GM23338 (cell line): ENCODE results near the gene ELMOD3. TPM values are rescaled to one million over a fixed set of nuclear protein-coding genes. Genes with fewer than 3 reads are reported as not detected.
A peak's percentile ranks its signal among the peaks of the same experiment; 100 is the strongest.

ENCODE experiments used
- ATAC-seq: fragments of 200-7000 bp; cut with Tn5 transposase; 3 replicates; pipeline ENCODE4 v1.9.1; 2020
- DNase-seq: peaks from one replicate; pipeline ENCODE4 v3.0.0-alpha.2; 2015; ENCODE audit warnings: low spot score
- H2AFZ ChIP-seq: fragments of 200-600 bp; sonication (generic); 2 replicates; pipeline ENCODE4 v1.8.0; 2016; ENCODE audit warnings: antibody characterized with exemption, mild to moderate bottlenecking, moderate library complexity
- H3F3A ChIP-seq: fragments of 200-600 bp; sonication (generic); replicated peaks from 2 replicates; pipeline ENCODE4 v1.8.0; 2017; ENCODE audit warnings: antibody characterized with exemption, mixed run types, low read depth
- H3K27ac ChIP-seq: fragments of 200-600 bp; sonication (generic); 2 replicates; pipeline ENCODE4 v1.6.1; 2016; ENCODE audit warnings: low read depth
- H3K27me3 ChIP-seq: fragments of 200-600 bp; sonication (generic); 2 replicates; pipeline ENCODE4 v1.8.0; 2016; ENCODE audit warnings: mild to moderate bottlenecking, mixed run types, moderate library complexity; ENCODE audit not compliant: insufficient read depth
- H3K36me3 ChIP-seq: fragments of 200-600 bp; sonication (generic); 2 replicates; pipeline ENCODE4 v1.8.0; 2016; ENCODE audit warnings: mild to moderate bottlenecking; ENCODE audit not compliant: insufficient read depth
- H3K4me1 ChIP-seq: fragments of 200-600 bp; sonication (generic); 2 replicates; pipeline ENCODE4 v1.8.0; 2016; ENCODE audit warnings: mild to moderate bottlenecking, moderate library complexity; ENCODE audit not compliant: insufficient read depth
- H3K4me2 ChIP-seq: fragments of 200-600 bp; sonication (generic); 2 replicates; pipeline ENCODE4 v1.7.1; 2017; ENCODE audit warnings: mixed run types
- H3K4me3 ChIP-seq: fragments of 200-600 bp; sonication (generic); 2 replicates; pipeline ENCODE4 v1.6.1; 2016; ENCODE audit warnings: mixed run types
- H3K79me2 ChIP-seq: fragments of 200-600 bp; sonication (generic); replicated peaks from 2 replicates; pipeline ENCODE4 v1.8.0; 2017; ENCODE audit warnings: mild to moderate bottlenecking; ENCODE audit not compliant: insufficient read depth
- H3K9me2 ChIP-seq: fragments of 200-600 bp; sonication (generic); 2 replicates; pipeline ENCODE4 v1.8.0; 2017; ENCODE audit not compliant: insufficient read depth
- H4K20me1 ChIP-seq: fragments of 200-600 bp; sonication (generic); replicated peaks from 2 replicates; pipeline ENCODE4 v1.8.0; 2017; ENCODE audit warnings: mild to moderate bottlenecking; ENCODE audit not compliant: insufficient read depth
- H3K27ac Mint-ChIP-seq: 2 replicates; pipeline ENCODE4 v1.8.0; 2020; ENCODE audit warnings: inconsistent platforms, mild to moderate bottlenecking, moderate library complexity, mixed read lengths
- H3K27me3 Mint-ChIP-seq: 3 replicates; pipeline ENCODE4 v1.8.0; 2022; ENCODE audit warnings: low read depth, mild to moderate bottlenecking, moderate library complexity, mixed read lengths, inconsistent platforms; ENCODE audit not compliant: insufficient read depth, poor library complexity
- H3K36me3 Mint-ChIP-seq: 3 replicates; pipeline ENCODE4 v1.8.0; 2021; ENCODE audit warnings: low read depth, mild to moderate bottlenecking, inconsistent platforms, moderate library complexity, mixed read lengths
- H3K4me1 Mint-ChIP-seq: 3 replicates; pipeline ENCODE4 v1.8.0; 2020; ENCODE audit warnings: mild to moderate bottlenecking, inconsistent platforms, mixed read lengths
- H3K4me3 Mint-ChIP-seq: 3 replicates; pipeline ENCODE4 v1.8.0; 2021; ENCODE audit warnings: moderate library complexity, mild to moderate bottlenecking, inconsistent platforms, mixed read lengths
- H3K9me3 Mint-ChIP-seq: 3 replicates; pipeline ENCODE4 v1.8.0; 2020; ENCODE audit warnings: moderate library complexity, mild to moderate bottlenecking, inconsistent platforms, mixed read lengths
- CREB1 ChIP-seq: fragments of 250-450 bp; sonication (Bioruptor Pico); IDR thresholded peaks from 2 replicates; pipeline ENCODE4 v1.5.0; 2020; ENCODE audit warnings: low read depth, mild to moderate bottlenecking, moderate library complexity
- CTCF ChIP-seq, 2 experiments: fragments of 200-600 bp in 1 of 2; sonication (generic) in 1 of 2; conservative IDR thresholded peaks; 2 replicates each; pipeline versions ENCODE4 v1.5.1 to v1.6.1; 2016 to 2017; ENCODE audit warnings: antibody characterized with exemption in 2 of 2, low read depth in 2 of 2, mild to moderate bottlenecking in 2 of 2, moderate library complexity in 1 of 2
- ETS1 ChIP-seq: IDR thresholded peaks from 2 replicates; pipeline ENCODE4 v1.6.1; 2016; ENCODE audit warnings: antibody characterized with exemption
- EZH2 ChIP-seq: fragments of 200-600 bp; sonication (generic); IDR thresholded peaks from one replicate; pipeline ENCODE4 v1.8.0; 2017; ENCODE audit warnings: antibody characterized with exemption, mild to moderate bottlenecking, low read depth; ENCODE audit not compliant: unreplicated experiment
- EZH2phosphoT487 ChIP-seq: fragments of 200-600 bp; sonication (generic); IDR thresholded peaks from one replicate; pipeline ENCODE4 v1.8.1; 2018; ENCODE audit warnings: antibody characterized with exemption; ENCODE audit not compliant: unreplicated experiment
- NANOG ChIP-seq: IDR thresholded peaks from 2 replicates; pipeline ENCODE4 v1.6.1; 2016; ENCODE audit warnings: antibody characterized with exemption, borderline replicate concordance
- POLR2AphosphoS5 ChIP-seq: IDR thresholded peaks from 2 replicates; pipeline ENCODE4 v1.6.1; 2016; ENCODE audit warnings: antibody characterized with exemption, low read depth
- REST ChIP-seq: IDR thresholded peaks from one replicate; pipeline ENCODE4 v1.6.1; 2018; ENCODE audit warnings: antibody characterized with exemption; ENCODE audit not compliant: unreplicated experiment
- ZNF114 ChIP-seq: fragments of 250-450 bp; sonication (Bioruptor Pico); IDR thresholded peaks from 2 replicates; pipeline ENCODE4 v1.5.0; 2020; ENCODE audit warnings: mild to moderate bottlenecking, moderate library complexity
- ZNF331 ChIP-seq: fragments of 250-450 bp; sonication (Bioruptor Pico); IDR thresholded peaks from 2 replicates; pipeline ENCODE4 v1.5.0; 2020; ENCODE audit warnings: low read depth, mild to moderate bottlenecking, moderate library complexity
- ZNF462 ChIP-seq: fragments of 250-450 bp; sonication (Bioruptor Pico); IDR thresholded peaks from 2 replicates; pipeline ENCODE4 v1.5.0; 2020; ENCODE audit warnings: mild to moderate bottlenecking, moderate library complexity
- polyA plus RNA-seq: library from polyadenylated mRNA; unstranded; fragments of >200 nt; fragmentation: Nextera tagmentation; extraction: Ambion mirVana; gene quantifications from 2 replicates; pipeline ENCODE4 v1.2.1, GENCODE V29; 2016
- total RNA-seq: library from RNA; depleted of rRNA; stranded (reverse); fragments of >200 nt; shearing (Covaris generic); gene quantifications from 2 replicates; pipeline ENCODE4 v1.2.3, GENCODE V29; 2014

Gene ELMOD3
- total and polyA plus RNA-seq, 2 experiments from 2014 or later, result 8.6 to 8.9 TPM

- Histone ChIP-seq H3K4me1 (peaks cover 21% of the 10 kb centered on the region), H3K79me2 (no peaks in the 10 kb centered on the region), H3K4me3 (no peak overlapping the region), H3K27me3 (no peaks in the 10 kb centered on the region), H3K9me2 (no peaks in the 10 kb centered on the region), H3K36me3 (peaks cover 4% of the 10 kb centered on the region; the same call in 1 of the 2 replicates), H2AFZ (no peak overlapping the region), H3K4me2 (no peak overlapping the region), H3F3A (peaks cover 11% of the 10 kb centered on the region), H4K20me1 (peaks cover 7% of the 10 kb centered on the region; the same call in 1 of the 2 replicates), H3K27ac (peak overlapping the region; percentile 73)
- peak; percentile 39 for DNase-seq
- Mint-ChIP-seq H3K4me1 (peaks cover 32% of the 10 kb centered on the region), H3K36me3 (peaks cover 51% of the 10 kb centered on the region), H3K9me3 (no peaks in the 10 kb centered on the region), H3K4me3 (no peak overlapping the region; the same call in 2 of the 3 replicates), H3K27ac (no peak overlapping the region), H3K27me3 (peaks cover 22% of the 10 kb centered on the region)
- no peak for ATAC-seq
- TF ChIP-seq NANOG (no peak), ZNF462 (CRISPR knock-in tag) (no peak), REST (no peak), ZNF114 (CRISPR knock-in tag) (no peak), CTCF (conservative IDR thresholded peaks at IDR 0.05; ENCODE audit: low read depth in 2 of 2) (no peak), CREB1 (CRISPR knock-in tag) (no peak), ZNF331 (no peak), POLR2AphosphoS5 (no peak), EZH2 (no peak), ETS1 (no peak), EZH2phosphoT487 (no peak)
Observed at GRCh38 chr2:85310330-85310729, 44.2 kb upstream of the ELMOD3 start.
